Measurements from ENCODE around the gene MACROH2A1.

MACROH2A1 gene

GRCh38 chr5:135310328-135310989 is 88.6 kb downstream of the MACROH2A1 start:
- DNase-seq: no peak

GRCh38 chr5:135309391-135310327 is 89.4 kb downstream of the MACROH2A1 start:
- DNase-seq: no peak

- no peak for DNase-seq
These were observed 90.3 kb downstream of the MACROH2A1 start for GRCh38 chr5:135308752-135309151.

GRCh38 chr5:135308245-135308644 is 90.8 kb downstream of the MACROH2A1 start:
- no peak for DNase-seq

- DNase-seq: no peak
These were observed 91.7 kb downstream of the MACROH2A1 start for GRCh38 chr5:135307143-135307903.

GRCh38 chr5:135306557-135306956 is 92.5 kb downstream of the MACROH2A1 start:
- no peak for DNase-seq

- DNase-seq: no peak
These were observed 94.4 kb downstream of the MACROH2A1 start for GRCh38 chr5:135304352-135305221.

GRCh38 chr5:135303582-135304173 is 95.4 kb downstream of the MACROH2A1 start:
- no peak for DNase-seq

GRCh38 chr5:135296900-135297816 is 101.9 kb downstream of the MACROH2A1 start:
- no peak for DNase-seq

GRCh38 chr5:135295852-135296251 is 103.2 kb downstream of the MACROH2A1 start:
- DNase-seq: no peak

GRCh38 chr5:135294793-135295192 is 104.2 kb downstream of the MACROH2A1 start:
- no peak for DNase-seq

GRCh38 chr5:135289651-135290050 is 109.4 kb downstream of the MACROH2A1 start:
- DNase-seq: no peak

- DNase-seq: no peak
These were observed 111.5 kb downstream of the MACROH2A1 start for GRCh38 chr5:135287551-135287950.

Measured in KG1 (cell line).